AG04449 (cell line): ENCODE results near the gene VWA5B1.

Source experiments
- CTCF ChIA-PET: fragments of 350-600 bp; formaldehyde crosslinking; extraction: SDS; loops from one replicate; lab custom pipeline; 2021; ENCODE audit warnings: antibody characterized with exemption; lab: Yijun Ruan, JAX
- POLR2A ChIA-PET: fragments of 400-600, 350-600 bp; formaldehyde crosslinking; extraction: SDS; loops from one replicate; lab custom pipeline; 2020; ENCODE audit warnings: antibody characterized with exemption, inconsistent platforms; lab: Yijun Ruan, JAX
- DNase-seq: peaks from one replicate; pipeline ENCODE4 v3.0.0-alpha.2; 2010; ENCODE audit warnings: low read depth, low spot score
- H3K4me3 ChIP-seq: 2 replicates; pipeline ENCODE4 v1.5.1; 2011; ENCODE audit warnings: low read depth, mild to moderate bottlenecking, control low read depth, low read length
- CTCF ChIP-seq: IDR thresholded peaks from one replicate; pipeline ENCODE4 v1.5.1; 2011; ENCODE audit warnings: mild to moderate bottlenecking, moderate library complexity, low read length, control low read depth, inconsistent platforms; ENCODE audit not compliant: insufficient read depth; ENCODE audit errors: missing control alignments

The VWA5B1 gene

GRCh38 chr1:20370698-20371097 is 80.0 kb downstream of the VWA5B1 start:
- TF ChIP-seq CTCF: no peak
- CTCF ChIA-PET: interaction anchor here (0.9 to 15.9 kb wide), 6 partner anchors 8 to 124 kb away, joined by 3 to 194 read pairs (median 4); partner anchors contain the start of gene CAMK2N1
- DNase-seq: no peak
- H3K4me3 ChIP-seq: no peak overlapping the region
- POLR2A ChIA-PET: no interaction called here

- DNase-seq: no peak
- ChIA-PET POLR2A (no interaction called here), CTCF (interaction anchor here (1.0 to 15.9 kb wide), 5 partner anchors 7 to 123 kb away, joined by 3 to 194 read pairs (median 5); partner anchors contain the start of gene CAMK2N1)
- H3K4me3 ChIP-seq: no peak overlapping the region
- TF ChIP-seq CTCF: no peak
These were observed 80.7 kb downstream of the VWA5B1 start for GRCh38 chr1:20371411-20371810.

GRCh38 chr1:20371883-20372282 is 81.2 kb downstream of the VWA5B1 start:
- ChIA-PET CTCF (interaction anchor here (1.2 to 1.9 kb wide), 3 partner anchors 10 to 123 kb away, joined by 3 to 17 read pairs (median 5); partner anchors contain the start of gene CAMK2N1), POLR2A (no interaction called here)
- TF ChIP-seq CTCF: no peak
- H3K4me3 ChIP-seq: no peak overlapping the region
- no peak for DNase-seq

GRCh38 chr1:20372676-20373075 is 82.0 kb downstream of the VWA5B1 start:
- no peak for DNase-seq
- TF ChIP-seq CTCF: no peak
- no peak overlapping the region for H3K4me3 ChIP-seq
- ChIA-PET POLR2A (no interaction called here), CTCF (interaction anchor here (1.2 to 11.8 kb wide), 3 partner anchors 9 to 122 kb away, joined by 4 to 194 read pairs (median 70); no protein-coding TSS in a partner anchor)

DNA sequence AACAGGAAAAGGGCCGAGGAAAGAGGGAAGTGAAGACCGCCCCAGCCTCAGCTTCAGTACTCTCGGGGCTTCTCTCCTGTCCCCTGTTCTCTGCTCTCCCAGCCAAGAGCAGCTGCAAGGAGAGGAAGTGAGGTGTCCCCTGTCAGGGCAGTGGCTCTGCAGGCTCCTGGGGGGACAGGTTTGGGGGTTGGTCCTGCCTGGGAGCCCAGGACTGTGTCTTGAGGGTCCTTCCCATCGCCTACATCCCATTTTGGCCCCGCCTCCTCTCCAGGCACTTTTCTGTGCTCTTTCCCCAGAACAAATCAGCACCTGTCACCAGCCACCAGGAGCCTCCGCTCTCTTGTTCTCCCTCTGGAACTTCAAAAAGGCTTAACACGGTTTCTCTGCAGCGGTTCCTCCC is 82.6 kb downstream of the VWA5B1 start:
- ChIA-PET POLR2A (no interaction called here), CTCF (interaction anchor here (1.2 to 11.8 kb wide), 4 partner anchors 10 to 121 kb away, joined by 4 to 194 read pairs (median 88); no protein-coding TSS in a partner anchor)
- no peak for TF ChIP-seq CTCF
- DNase-seq: no peak
- H3K4me3 ChIP-seq: no peak overlapping the region

GRCh38 chr1:20373764-20374163 is 83.1 kb downstream of the VWA5B1 start:
- TF ChIP-seq CTCF: no peak
- H3K4me3 ChIP-seq: no peak overlapping the region
- POLR2A ChIA-PET: no interaction called here
- CTCF ChIA-PET: interaction anchor here (0.6 to 11.8 kb wide), 5 partner anchors 10 to 119 kb away, joined by 3 to 194 read pairs (median 70); no protein-coding TSS in a partner anchor
- DNase-seq: no peak
